GM13976 (cell line): ENCODE measurements around the gene RPA3.

ENCODE experiments used
- DNase-seq: peaks from one replicate; pipeline ENCODE4 v3.0.0; 2012; ENCODE audit warnings: low spot score
- CTCF ChIP-seq: IDR thresholded peaks from 2 replicates; pipeline ENCODE4 v1.5.1; 2012; ENCODE audit warnings: borderline replicate concordance, mild to moderate bottlenecking; ENCODE audit not compliant: insufficient read depth; ENCODE audit errors: extremely low read depth, missing control alignments, control extremely low read depth
- in situ Hi-C: fragments of 300-500 bp; cut with MboI; formaldehyde crosslinking; loops from one replicate; pipeline ENCODE4 v1.12.0; 2022; ENCODE audit warnings: low sequenced_read_pairs, mixed read lengths, inconsistent platforms; ENCODE audit not compliant: unreplicated experiment

RPA3 gene

GRCh38 chr7:7609330-7609729, 109.1 kb downstream of the RPA3 start:
- in situ Hi-C loops = no loop called here
- DNase-seq = no peak
- TF ChIP-seq CTCF = no peak

GRCh38 chr7:7607010-7607409, 111.4 kb downstream of the RPA3 start:
- no peak for DNase-seq
- no peak for TF ChIP-seq CTCF
- in situ Hi-C loops = no loop called here

GRCh38 chr7:7596176-7596575, 122.2 kb downstream of the RPA3 start:
- in situ Hi-C loops = no loop called here
- DNase-seq = no peak
- no peak for TF ChIP-seq CTCF

- no peak for DNase-seq
- no peak for TF ChIP-seq CTCF
- in situ Hi-C loops = no loop called here
These were observed 123.0 kb downstream of the RPA3 start for GRCh38 chr7:7595451-7595850.
